GM19023 (cell line): ENCODE results near the gene CNKSR3.

ENCODE experiments used
- ATAC-seq: cut with Tn5 transposase; IDR thresholded peaks from one replicate; pipeline ENCODE4 v1.9.1; 2021; ENCODE audit warnings: mild to moderate bottlenecking, moderate library complexity; ENCODE audit not compliant: unreplicated experiment

CNKSR3 gene

DNA sequence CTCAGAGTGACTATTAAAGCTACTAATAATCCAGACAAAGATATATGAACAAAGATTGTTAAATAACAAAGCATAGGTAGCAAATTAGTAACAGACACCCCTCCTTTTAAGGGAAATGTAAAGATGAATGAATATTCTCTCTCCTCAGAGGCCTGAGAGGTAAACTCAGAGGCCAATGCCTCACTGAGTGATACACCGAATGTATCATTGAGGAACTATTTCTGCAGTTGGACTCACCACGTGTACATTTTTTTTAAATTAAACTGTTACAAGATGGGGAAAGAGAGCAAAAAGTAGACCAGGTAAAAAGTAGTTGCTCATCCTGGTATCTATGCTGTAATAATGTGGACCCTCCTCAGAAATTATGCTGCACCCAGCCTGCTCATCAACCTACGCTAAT is 81.6 kb downstream of the CNKSR3 start:
- no peak for ATAC-seq

DNA sequence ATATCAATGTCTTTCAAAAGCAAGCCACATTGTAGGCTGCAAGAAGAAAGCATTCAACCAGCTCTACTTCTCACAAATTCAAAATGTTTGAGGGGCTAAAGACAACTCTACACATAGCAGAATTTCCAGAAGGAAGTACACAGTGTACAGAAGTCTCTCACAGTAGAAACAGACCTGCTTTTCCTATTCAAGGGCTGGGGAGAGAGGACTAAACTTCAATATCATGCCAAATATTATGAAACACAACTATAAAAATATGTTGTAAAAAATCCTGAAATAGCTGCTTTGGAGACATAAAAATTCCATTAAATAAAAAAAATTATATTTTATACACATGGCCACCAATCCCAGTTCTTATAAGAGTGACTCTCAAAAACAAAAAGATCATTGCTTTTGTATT is 83.0 kb downstream of the CNKSR3 start:
- ATAC-seq, result no peak

DNA sequence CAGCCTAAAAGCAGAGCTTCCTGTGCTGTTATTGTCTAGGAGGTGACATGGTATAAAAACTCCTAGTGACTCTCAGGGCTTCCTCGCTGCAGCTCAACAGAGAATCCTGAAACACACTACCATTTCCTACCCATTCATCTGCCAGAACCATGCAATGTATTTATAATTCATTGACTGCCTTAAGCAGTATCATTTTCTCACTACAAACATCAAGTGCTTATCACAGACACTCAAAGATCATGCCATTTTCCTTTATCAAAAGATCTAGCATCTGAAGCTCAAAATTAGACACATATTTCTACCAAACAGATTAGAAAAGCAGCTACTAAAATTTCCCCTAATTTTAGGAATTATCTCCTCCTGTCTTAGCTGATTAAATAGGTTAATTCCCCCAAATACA is 83.5 kb downstream of the CNKSR3 start:
- no peak for ATAC-seq

DNA sequence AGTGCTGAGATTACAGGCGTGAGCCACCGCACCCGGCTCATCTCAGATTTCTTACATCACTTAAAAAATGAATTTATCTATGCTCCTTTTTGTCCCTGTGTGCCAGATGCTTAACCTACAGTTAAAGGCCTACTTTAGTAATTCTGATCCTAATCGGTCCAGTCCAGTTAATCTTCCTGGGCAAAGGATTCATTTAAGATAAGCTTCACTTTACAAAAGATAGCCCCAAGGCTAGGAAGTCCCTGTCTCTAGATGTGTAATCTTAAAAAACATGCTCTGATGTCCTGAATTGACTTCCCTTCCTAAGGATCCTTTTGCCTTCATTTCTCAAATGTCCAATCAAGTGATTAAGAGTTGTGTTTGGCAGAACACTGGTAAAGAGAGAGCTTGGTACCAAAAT is 85.5 kb downstream of the CNKSR3 start:
- no peak for ATAC-seq

DNA sequence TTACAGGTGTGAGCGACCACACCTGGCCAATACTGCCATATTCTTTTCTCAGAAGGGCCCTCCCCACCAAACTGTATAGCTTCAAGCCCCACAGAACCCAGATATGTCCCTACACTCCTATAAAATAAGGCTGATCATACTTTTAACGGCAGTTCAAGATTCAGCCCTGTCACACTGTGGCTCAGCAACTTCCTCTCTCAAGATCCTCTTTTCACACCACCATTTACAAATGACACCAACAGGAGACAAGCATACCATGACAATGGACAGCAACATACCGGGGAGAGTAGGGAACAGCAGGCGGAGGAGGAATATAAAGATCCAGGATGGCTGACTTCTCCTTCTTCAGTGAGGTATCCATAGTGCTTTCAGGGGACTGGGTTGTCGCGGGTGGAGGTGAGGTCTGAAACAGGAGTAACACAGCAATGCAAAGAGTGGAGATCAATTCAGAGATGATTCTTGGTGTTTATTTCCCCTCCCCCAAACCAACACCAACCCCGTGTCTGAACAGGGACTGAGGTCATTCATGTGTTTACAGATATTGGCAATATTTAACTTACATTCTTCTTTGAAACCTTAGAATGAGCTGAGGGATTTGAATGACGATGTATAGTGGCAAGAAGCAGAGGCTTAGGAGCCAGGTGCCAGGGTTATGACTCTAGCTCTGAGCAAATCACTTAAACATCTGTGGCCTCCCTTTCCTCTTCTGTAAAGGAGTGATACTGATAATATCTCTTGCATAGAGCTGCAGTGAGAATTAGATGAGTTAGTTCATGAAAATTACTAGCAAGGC is 96.3 kb downstream of the CNKSR3 start:
- ATAC-seq, result no peak

DNA sequence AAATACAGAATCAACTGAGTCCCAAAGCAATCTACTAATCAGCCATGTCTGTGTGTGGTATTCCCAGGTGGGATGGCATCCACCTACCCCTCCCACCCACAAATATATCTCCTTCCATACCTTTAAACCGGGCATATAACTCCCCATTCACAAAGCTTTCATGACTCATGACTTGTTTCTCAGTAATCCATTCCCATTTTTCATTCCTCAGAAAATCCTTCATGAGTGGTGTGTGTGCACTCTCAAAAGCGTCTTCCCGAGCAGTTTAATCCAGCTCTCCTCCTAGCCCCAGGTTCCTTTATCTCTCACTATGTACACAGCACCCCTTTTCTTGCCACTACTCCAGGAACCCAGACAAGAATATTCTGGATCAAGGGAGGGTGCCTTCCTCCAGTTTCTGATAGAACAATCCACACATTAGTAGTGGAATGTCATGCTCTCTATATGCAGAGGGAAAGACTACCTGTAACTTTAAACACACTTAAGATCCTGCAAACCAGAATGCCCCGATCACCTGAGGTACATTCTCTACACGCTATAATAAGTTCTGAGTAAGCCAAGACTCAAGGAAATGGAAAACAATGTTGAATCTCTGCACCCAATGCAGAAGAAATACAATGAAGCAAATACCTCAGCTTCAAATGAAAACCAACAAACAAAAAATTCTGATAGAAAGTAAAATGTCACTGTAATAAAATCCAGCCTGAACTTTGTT is 98.2 kb downstream of the CNKSR3 start:
- no peak for ATAC-seq

DNA sequence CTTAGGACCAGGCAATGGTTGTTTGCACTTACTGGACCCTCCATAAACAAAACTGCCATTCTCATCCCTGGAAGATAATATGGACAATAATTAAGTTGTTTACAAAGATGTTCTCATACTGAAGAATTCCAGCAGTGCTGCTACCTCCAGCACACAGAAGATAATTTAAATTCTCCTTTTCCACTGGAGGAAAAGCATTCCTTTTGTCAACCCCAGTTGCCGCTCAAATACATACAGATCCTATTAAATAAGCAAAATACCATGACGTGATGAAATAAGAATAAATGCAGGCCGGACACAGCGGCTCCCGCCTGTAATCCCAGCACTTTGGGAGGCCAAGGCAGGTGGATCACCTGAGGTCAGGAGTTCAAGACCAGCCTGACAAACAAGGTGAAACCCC is 99.4 kb downstream of the CNKSR3 start:
- no peak for ATAC-seq

DNA sequence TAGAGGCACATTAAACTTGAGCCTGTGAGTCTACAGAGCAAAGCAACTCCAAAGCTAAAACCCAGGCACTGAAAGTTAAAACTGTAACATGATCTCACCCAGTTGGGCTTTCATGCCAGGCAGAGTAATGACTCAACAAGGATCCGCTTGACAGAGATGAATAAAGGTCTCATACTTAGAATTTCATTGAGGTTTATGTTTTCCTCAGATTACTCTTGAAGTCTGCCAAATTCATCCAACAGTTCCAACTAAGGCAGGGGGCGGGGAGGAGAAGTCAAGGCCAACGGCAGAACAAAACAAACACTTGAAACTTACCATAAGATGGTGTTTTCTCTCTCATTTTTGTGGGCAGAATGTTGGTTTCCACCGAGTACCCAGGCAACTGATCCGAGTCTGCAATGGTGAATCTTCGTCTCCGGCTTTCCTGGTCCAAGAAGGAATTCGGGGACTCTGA is 99.8 kb downstream of the CNKSR3 start:
- ATAC-seq, result no peak

DNA sequence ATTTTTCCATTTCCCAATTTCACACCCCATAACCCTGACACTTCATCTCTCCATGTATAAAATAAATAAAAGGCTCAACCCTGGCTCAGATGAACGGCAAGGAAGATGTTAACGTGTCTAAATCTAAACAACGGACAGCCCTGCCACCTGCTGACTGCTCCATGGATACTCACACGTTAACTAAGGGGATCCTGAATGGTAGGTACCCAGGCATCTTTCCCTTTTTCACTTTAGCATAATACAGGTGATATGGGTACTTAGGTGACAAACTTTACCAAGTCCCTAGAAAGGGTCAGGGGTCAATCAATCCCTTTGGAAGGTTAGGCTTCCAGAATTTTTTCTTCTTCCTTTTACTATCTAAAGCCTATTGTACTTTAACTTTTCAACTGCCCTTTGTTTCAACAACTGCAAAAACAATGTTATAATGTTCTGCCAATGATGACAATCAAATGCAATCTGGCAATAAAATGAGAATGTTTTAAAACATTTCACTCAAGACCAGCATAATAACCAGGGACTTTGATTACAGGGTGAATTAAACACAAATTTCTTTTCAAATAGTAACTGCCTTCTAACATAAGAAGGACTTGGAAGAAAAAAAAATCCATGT is 101.5 kb downstream of the CNKSR3 start:
- no peak for ATAC-seq

DNA sequence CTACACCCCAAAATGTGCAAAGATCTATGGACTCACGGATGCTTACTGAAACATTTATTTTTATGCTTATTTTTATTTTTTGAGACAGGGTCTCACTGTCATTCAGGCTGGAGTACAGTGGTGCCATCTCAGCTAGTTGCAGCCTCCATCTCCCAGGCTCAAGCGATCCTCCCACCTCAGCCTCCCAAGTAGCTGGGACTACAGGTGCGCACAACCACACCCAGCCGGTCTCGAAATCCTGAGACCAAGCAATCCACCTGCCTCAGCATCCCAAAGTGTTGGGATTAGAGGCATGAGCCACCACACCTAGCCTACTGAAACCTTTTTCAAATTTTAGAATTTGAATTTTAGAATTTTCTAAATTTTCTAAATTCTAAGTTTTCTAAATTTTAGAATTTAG is 103.0 kb downstream of the CNKSR3 start:
- no peak for ATAC-seq

DNA sequence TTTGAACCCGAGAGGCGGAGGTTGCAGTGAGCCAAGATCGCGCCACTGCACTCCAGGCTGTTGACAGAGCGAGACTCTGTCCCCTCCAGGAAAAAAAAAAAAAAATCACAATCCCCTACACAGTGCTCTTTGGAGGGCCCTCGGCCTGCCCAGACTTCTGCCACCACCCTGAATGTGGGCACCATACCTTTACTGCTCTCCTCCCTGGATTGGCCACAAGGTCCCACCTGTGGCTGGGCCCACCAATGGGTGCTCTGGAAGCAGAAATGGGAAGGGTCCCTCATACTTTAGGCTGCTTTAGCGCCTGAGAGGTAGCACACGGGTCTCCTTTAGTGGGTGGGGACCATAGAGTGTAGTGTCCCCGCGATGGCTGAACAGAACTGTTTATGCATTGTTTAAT is 103.6 kb downstream of the CNKSR3 start:
- ATAC-seq, result no peak

DNA sequence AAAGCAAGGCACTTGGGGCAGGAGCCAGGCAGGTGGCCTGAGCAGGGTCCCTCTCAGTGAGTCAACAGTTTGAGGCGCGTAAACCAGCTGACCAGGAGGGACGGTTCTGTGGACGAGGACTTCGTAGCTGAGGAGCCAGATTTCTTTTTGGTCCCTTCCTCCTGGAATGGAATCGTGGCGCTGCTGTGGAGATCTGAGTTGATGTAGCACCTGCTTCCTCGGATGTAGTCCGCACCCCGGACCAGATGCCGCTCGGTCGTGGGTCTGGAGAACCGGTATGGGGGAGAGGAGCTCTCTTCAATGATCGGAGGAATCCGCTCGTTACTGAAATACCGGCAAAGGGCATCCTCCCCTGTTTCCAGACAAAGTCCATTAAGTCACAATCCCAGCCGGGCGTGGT is 104.2 kb downstream of the CNKSR3 start:
- no peak for ATAC-seq

DNA sequence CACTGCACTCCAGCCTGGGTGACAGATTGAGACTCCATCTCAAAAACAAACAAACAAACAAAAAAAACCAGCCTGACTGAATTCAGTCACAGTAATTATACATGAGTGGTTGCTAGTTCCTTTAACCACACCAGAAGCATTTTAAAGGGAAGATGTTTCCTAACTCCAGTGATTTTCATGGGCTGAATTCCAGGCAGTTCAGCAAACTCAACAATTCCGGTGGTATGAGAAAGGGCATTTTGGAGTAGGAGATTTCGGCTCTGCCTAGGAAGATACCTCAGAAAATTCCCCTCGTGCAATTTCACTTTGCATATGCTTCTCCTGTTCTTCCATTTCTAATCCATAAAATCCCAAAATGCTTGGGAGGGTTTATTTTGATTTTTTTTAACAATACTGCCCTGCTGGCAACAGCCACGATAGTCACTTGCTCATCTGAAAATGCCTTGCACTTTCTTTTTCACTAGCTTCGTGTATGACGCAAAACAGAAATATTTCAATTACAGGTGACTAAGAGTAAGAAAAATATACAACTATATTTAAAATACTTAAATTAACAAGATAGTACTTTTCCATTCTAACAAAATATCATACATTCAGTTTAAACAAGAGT is 105.6 kb downstream of the CNKSR3 start:
- ATAC-seq, result no peak

DNA sequence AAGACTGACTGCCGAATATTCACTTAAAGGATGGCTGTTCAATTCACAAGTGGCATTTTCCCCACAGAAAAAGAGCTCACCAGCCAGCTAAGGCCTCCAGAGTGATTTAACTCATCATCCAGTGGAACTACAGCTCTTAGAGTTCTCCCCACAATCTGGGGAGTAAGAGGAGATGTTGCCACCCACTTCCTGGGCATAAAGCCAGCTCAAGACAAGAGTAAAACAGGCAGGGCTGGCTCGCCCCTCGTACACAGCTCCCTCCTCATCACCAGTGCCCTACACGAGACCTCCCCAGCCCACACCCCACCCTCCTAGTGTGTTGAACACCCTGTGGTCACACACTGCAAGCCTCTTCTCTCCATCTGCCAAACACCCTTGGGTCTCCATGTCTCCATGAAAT is 106.7 kb downstream of the CNKSR3 start:
- no peak for ATAC-seq

DNA sequence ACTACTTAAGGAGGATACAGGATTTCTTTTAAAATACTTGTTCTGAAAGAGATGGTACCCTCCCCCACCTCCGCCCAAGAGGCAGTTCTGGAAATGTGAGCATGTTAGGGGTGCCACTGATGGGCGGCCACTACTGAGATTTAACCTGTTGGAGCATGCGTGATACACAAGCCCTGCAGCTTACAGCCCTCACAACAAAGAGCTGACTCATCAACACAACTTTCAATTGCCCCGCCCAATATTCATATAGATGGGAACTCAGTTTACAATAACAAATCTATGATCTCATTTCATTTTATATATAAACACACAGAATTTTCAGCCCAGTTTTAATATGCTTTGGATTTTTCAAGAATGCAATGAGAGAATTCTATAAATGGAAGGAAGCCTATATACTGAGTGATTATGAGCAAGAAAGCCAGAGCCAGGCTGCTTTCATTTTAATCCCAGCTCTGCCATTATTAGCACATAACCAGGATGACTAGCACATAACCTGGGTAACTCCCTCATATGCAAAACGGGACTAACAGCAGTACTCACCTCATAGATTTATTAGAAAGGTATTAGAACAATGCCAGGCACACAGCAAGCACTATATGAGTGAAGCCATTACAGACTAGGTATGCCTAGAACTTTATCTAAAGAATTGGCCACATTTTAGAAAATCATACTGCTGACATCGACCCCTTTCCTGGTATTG is 108.3 kb downstream of the CNKSR3 start:
- no peak for ATAC-seq

DNA sequence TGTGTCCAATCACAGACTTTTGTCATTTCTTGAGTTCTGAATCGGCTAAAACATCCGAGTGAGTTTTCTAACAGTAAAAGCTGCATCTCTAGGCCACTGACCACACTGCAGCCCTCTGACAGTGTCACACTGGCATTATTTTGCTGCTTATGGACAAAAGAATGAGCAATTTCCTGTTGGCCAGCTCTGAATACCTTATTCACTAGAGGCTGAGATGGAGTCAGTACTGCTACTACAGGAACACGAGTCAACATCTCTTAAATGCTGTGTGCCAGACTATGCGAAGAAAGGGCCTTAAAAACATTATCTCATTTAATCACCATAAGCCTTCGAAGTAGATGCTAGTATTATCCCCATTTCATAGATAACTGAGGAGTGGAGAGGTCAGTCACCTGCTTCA is 111.4 kb downstream of the CNKSR3 start:
- ATAC-seq, result no peak

DNA sequence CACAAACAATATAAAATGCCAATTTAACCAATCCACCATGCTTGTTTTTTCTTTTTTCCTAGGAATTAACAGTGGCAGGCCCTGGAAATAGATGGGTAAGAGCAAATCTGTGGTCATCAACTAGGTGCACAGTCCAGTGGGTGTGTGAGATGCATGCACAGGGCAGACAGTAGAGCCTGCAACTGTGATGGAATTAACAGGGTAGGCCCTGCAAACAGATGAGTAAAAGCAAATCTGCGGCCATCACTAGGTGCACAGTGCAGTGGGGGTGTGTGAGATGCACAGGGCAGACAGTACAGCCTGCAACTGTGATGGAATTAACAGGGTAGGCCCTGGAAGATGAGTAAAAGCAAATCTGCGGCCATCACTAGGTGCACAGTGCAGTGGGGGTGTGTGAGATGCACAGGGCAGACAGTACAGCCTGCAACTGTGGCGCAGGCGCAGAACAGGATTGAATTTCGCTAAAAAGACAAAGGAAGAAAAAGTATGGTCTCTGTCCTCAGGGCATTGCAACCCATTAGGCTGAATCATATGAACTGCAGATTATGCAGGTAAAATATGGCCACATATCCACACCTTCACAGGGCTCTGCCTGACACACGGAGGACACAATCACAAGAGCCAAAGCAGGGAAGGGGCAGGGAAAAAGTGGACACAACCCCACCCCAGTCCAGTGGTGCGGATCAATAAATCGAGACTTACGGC is 112.8 kb downstream of the CNKSR3 start:
- ATAC-seq, result no peak

DNA sequence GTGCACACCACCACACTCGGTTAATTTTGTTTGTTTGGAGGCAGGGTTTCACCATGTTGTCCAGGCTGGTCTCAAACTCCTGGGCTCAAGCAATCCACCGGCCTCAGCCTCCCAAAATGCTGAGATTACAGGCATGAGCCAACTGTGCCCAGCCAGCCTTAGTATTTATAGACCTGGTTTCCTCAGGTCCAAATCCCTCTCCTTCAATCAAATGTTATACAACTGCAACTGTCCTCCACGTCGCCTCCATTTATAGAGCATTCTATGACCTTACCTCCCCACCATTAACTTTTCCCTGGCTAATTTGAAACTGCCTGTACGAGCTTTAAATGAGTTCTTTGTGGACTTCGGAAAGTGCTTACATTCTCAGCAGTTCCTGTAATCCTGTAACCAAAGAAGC is 114.6 kb downstream of the CNKSR3 start:
- ATAC-seq, result no peak

DNA sequence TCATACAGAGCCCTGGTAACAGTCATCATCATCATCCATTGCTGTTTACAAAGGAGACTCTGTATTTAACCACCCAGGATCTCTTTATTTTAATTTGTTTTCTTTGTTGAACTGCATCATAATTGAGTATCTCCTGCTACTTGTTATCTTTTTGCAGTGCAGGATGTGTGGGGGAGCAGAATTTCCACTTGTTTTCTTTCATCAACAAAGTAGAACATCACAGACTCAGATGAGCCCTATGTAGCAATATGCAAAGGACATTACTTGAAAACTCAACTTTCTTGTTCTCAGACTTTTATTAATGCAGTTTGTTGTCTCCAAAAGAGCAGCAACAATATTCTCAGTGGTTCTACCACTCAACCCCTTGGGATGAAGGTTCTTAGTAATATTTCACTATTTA is 115.2 kb downstream of the CNKSR3 start:
- ATAC-seq, result no peak

DNA sequence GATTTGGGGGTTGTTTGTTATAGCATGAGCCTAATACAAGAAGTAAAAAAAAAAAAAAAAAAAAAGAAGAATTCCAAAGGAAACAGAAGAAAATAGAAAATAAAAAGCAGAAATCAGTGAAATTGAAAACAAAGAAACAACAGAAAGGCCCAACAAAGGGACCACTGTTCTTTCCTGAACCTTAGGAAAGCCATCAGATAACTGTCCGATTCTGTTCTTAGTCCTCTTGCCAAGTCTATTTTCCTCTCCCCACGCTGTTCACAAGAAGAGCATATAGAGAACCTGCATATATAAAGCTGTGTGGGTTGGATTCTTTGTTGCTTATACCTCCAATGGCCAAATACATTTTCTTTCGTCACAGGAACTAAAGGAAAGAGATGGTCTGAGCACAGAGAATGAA is 115.9 kb downstream of the CNKSR3 start:
- no peak for ATAC-seq
